GM10847 (cell line): ENCODE results near the gene RABGAP1L.

Source experiments
- POLR2A ChIP-seq: IDR thresholded peaks from 2 replicates; pipeline ENCODE4 v1.6.1; 2011; ENCODE audit not compliant: insufficient read length; ENCODE audit errors: extremely low read depth

The RABGAP1L gene

DNA sequence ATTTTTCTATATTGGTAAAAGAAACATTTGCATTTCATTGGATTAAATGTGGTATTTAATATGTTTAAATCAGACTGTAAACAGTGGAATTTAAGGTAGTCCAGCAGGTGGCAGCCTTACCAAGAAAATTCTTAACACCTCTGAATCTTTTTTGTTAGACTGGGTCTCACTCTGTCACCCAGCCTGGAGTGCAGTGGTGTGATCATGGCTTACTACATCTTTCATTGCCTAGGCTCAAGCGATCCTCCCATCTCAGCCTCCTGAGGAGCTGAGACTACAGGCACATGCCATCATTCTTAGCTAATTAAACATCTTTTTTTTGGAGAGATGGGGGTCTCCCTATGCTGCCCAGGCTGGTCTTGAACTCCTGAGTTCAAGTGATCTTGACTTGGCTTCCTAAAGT is 98.8 kb downstream of the RABGAP1L start:
- TF ChIP-seq POLR2A, result no peak

DNA sequence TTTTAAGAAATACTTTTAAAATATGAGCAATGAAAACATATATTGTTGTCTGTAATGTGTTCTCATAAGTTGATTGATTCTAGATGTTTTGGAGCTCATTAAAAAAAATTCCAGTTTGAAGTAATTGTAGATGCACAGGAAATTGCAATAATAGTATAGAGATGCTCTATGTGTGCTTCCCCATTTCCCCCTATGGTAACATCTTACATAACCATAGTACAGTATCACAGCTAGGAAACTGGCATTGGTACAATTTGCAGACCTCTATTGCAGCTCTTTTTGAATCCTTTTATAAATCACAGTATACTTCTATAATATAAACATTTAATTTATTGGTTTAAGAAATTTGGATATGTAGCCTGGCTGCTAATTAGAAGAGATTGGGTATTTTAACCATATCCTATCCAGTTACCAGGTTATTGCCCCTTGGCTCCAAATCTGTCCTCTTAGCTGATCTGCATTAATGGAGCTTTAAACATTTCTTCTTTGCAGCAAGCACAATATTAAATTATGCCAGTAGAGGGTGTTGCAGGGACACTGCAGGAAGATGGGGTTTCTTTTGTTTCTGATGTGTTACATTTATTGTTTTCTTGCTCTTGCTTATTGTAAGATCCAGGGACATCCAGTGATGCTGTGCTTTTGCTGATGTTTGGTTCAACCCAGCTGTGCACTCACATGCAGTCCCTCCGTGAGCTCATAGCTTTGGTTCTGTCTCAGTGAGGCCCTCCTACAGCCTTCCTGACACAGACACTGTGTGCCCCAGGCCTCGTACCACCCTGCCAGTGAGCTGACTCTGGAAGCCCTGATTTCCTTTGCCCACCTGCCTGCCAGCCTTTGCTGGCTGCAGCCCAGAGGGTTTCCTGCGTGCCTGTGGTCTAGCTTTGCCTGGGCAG is 103.3 kb downstream of the RABGAP1L start:
- no peak for TF ChIP-seq POLR2A

DNA sequence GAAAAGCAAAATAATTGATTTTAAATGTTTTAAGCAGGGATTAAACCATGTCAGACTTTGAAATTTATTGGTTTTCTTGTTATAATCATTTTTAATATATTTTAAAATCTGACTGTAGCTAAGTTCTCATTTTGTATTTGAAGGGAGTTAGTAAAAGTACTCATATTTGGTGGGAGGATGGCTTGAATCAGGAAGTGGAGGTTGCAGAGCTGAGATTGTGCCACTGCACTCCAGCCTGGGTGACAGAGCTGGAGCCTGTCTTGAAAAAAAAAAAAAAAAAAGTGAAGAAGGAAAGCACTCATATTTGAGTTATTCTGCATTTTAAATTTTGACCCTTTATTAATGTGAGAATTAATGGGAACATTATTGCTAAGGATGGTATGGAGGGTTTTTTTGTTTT is 106.0 kb downstream of the RABGAP1L start:
- no peak for TF ChIP-seq POLR2A

DNA sequence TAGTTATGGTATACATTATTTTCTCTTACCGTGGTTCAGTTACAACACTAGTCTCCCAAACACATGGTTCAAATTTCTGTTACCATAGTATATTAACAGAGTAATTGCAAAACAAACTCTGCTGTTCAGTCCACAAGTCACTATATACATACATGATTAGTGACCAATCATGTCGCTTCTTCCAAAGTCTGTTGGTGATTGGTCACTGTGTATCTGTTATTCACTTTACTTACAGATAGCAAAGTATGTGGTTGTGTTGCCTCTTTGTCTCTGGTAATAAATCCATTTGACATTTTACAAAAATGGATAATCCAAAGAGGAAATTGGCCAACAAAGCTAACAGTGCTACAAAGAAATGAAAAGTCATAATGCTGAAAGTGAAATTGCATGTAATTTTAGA is 107.2 kb downstream of the RABGAP1L start:
- TF ChIP-seq POLR2A, result no peak

DNA sequence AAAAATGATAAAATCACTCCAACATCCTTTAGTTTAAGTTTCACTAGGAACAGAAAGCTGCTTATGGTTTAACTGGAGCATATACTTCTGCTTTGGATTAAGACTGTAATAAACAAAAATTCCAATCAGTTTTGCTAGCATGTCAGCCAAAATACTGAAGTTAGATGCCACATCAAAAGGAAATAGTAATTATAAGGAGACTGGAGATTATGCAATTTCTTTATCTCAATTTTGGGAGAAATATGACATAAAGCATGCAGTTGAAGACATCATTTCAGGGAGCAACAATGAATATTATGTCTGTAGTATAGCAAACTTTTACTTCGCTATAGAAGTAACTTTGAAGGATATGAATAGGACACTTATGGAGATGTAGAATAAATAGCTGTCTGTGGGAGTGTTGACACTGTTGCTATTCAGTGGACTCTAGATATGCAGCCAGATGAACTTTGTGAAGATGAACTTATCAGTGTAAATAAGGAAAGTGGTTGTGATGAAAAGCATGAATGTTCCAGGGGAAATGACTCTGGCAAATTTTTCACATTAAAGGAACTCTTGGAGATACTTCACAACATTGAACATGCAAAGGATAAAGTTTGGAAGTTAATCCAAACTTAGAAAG is 107.8 kb downstream of the RABGAP1L start:
- no peak for TF ChIP-seq POLR2A

DNA sequence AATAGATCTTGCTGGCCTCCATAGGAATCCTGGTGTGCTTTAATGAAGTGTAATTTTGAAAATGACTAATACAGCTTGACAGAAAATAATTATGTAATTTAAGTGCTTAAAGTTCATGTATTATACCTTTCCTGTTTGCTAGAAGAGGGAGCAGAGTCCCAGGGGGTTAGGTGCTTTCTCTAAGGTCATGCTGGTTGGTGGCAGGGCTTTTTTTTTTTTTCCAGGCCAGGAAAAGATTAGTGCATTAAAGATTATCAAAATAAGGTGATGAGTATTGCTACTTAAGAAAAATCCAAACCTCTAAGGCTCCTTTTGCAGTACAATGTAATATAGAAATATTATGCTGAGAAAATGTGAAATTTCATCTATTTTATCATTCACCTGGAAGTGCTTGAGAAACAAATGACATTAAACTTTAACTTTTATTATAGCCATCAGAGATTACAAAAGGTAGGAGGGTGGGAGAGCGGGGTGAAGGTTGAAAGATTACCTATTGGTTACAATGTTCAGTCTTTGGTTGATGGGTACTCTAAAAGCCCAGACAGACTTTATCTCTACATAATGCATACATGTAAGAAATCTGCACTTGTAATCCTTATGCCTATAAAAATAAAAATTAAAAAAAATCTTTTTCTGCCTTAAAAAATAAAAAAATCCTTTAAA is 110.8 kb downstream of the RABGAP1L start:
- no peak for TF ChIP-seq POLR2A

DNA sequence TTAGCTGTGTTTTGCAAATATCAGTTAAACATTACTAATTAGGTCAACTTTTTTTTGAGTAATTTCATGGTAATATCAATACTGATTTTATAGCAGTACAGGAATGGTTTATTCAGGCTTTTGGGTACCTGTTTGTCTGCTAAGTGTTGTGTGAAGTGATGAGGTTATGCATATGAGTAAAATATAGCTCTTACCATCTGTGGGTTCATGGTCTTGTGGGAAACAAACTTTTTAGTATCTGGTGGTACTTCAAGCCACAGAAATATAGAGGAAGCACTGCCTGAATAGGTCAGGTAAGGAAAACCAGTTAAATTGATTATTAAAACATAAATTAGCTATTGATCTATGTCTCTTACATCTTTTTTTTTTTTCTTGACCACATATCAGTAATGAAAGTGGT is 113.9 kb downstream of the RABGAP1L start:
- no peak for TF ChIP-seq POLR2A

DNA sequence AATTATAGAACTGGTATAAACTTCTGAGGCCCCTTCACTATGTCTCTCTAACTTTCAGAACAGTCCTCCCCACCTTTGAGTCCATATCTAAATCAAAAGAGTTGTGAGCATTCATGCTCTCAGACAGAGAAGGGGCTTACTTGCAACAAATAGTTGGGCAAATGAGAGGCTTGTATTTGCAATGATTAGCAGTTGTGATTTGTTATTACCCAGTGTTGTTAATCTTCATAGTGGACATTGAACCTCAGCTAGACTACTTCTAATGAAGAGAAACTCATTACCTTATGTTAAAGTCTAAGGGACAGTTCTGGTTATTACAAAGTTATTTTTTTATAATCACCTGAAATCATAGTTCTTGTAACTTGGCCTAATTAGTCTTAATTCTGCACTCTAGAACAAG is 114.5 kb downstream of the RABGAP1L start:
- TF ChIP-seq POLR2A, result no peak

DNA sequence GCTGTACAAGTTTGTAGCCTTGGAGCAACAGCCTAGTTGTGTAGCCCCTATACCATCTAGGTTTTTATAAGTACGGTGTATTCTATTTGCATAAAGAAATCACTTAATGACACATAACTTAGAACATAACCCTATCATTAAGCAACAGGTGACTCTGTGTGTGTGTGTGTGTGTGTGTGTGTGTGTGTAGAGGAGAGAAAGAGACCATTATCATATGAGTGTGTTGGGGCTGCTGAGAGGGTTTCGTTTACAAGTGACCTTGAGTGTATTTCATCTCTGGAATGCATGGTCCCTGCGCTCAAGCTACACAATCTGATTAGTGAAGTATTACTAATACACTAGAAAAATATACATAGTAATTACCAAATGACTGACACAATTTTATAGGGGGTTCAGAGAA is 115.1 kb downstream of the RABGAP1L start:
- TF ChIP-seq POLR2A, result no peak

DNA sequence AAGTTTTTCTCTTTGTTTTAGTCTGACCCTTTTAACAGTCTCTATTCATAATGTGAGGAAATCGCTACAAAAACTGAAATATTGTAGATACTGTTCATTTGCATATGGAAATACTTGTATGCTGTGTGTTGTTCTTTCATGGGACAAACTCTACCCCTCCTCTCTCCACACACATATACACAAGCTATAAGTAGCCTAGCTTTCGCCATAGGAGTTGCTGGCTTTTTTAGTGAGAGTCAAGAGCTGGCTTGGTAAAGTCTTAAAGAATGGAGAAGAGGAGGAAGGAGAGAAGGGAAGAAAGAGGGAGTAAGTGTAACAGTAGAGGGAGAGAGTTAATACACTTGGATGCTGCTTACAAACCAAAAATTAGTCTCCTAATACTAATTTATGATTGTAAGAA is 115.6 kb downstream of the RABGAP1L start:
- TF ChIP-seq POLR2A, result no peak

DNA sequence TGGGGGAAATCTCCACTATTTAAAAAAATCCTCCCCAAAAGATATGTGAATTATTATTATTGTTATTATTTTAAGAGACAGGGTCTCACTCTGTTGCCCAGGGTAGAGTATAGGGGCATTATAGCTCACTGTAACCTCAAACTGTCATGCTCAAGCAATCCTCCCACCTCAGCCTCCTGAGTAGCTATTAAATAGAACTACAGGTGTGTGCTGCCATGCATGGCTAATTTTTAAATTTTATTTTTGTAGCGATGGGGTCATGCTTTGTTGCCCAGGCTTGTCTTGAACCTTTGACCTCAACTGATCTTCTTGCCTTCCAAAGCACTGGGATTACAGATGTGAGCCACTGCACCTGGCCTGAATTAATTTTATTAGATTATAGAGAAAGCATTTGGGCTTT is 116.8 kb downstream of the RABGAP1L start:
- no peak for TF ChIP-seq POLR2A

DNA sequence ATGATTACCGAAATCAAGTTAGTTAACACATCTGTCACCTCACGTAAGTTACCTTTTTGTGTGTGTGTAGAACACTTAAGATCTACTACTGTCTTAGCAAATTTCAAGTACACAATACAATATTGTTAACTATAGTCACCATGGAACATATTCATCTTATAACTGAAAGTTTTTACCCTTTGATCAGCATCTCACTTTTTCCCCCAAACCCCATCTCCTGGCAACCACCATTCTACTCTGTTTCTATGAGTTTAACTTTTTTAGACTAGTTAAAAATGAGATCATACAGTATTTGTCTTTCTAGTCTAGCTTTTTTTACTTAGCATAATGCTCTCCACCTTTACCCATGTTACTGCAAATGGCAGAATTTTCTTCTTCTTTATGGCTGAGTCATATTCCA is 124.7 kb downstream of the RABGAP1L start:
- TF ChIP-seq POLR2A, result no peak

DNA sequence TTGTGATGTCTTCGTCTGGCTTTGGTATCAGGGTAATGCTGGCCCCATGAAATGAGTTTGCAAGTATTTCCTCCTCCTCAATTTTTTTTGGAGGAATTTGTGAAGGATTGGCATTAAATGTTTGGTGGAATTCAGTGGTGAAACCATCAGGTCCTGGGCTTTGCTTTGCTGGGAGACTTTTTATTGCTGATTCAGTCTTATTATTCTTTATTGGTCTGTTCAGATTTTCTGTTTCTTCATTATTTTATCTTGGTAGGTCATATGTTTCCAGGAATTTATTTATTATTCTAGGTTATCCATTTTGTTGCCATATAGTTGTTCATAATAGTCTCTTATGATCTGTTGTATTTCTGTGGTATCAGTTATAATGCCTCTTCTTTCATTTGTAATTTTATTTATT is 126.7 kb downstream of the RABGAP1L start:
- TF ChIP-seq POLR2A, result no peak

DNA sequence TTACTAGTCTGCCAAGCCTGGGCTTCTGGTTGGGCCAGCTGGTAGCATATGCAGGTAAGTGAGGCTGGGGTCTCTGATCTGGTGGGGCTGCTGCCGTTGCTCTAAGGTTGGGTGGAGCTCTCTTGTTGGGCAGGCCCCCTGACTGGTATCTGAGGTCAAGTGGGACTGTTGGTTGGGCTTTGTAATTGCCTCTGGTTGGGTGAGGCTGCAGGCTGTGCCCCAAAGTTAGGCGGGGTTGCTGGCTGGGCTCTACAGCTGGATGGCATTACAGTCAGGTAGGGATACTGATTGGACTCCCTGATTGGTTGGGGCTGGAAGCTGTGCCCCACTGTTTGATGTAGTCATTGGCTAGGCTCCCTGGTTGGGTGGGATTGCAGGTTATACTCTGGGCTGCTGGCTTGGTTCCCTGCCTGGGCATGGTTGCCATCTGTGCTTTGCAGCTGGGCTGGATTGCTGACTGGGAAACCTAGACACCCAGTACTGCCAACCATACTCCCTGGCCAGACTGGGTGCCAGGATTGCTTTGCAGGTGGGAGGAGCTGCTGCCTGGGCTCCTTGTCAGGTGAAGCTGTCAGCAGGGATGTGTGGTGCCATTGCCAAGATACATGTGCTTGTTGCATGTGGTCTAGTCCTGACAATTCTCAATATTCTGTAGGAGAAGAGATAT is 130.5 kb downstream of the RABGAP1L start:
- no peak for TF ChIP-seq POLR2A

DNA sequence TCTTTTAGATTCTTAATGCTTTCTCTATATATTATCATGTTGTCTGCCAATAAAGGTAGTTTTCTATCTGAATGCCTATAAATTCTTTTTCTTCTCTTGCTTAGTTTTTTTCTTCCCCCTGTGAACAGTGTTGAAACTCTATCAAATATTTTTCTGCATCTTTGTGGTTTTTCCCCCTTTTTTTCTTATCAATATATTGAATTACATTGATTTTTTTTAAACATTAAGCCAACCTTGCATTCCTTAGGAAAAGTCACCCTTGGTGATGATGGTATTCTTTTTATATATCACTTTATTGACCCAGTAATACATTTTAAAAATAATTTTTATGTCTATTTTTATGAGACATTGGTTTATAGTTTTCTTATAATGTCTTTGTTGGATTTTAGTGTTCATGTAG is 131.7 kb downstream of the RABGAP1L start:
- TF ChIP-seq POLR2A, result no peak

DNA sequence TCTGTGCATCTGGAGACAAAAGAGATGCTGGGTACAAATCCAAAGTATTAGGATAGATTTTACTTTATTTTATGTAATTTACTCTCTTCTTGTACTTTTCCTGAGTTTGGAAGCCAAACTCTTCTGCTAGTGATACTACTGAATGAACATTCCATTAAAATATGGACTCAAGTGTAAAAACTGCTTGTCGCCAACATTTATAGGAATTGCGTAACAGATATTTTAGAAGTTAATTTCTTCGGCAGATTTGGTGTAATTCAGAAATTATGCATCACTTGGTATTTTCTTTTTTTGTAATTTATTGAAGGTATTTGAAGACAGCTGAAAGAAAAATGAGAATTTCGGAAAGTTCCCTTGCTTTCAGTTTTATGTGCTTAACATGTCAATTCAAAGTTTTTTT is 137.0 kb downstream of the RABGAP1L start:
- TF ChIP-seq POLR2A, result no peak
